GM21737 (cell line): ENCODE data around the gene MGMT.

Experiments used
- ATAC-seq: cut with Tn5 transposase; IDR thresholded peaks from one replicate; pipeline ENCODE4 v1.9.1; 2021; ENCODE audit warnings: mild to moderate bottlenecking, moderate library complexity; ENCODE audit not compliant: unreplicated experiment

Gene MGMT

DNA sequence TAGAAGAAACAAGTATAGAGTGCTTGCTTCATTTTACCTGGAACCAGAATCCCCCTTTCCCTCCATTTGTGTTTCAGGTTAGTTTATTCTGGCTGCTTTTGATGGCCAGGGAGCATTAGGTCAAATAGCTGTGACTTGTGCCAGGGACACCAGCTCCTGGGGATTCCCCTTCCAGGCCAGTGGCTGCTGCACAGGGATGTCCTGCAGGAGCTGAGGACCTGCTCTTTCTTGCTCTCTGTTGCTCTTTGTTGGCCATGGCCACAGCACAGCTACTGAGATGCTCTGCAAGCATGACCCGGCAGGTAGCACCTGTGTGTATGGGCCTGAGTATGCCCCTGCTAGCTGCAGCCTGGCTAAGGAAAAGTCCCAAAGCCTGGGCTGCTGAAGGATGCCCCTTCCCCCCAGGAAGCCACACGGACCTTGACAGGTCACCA lies 288.1 kb downstream of the MGMT start:
- ATAC-seq: no peak

DNA sequence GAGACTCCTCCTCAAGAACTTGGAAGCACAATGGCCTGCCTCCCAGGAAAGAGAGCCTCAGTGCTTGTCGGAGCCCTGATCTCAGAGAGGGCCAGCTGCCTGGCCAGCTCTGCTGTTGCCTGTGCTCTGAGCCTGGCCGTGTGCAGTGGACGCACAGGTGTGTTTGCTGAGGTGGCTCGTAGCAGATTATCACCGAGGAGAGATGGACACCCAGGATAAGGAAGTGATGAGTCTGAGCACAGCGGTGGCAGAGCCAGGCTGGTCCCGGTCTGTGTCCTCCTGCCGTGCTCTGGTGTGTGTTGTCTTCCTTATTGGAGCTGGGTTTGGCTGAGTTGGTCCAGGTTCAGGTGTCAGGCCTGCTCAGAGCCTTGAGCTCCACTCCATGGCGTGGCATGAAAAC lies 288.6 kb downstream of the MGMT start:
- ATAC-seq: no peak

GRCh38 chr10:129756912-129757901 lies 290.2 kb downstream of the MGMT start:
- no peak for ATAC-seq

DNA sequence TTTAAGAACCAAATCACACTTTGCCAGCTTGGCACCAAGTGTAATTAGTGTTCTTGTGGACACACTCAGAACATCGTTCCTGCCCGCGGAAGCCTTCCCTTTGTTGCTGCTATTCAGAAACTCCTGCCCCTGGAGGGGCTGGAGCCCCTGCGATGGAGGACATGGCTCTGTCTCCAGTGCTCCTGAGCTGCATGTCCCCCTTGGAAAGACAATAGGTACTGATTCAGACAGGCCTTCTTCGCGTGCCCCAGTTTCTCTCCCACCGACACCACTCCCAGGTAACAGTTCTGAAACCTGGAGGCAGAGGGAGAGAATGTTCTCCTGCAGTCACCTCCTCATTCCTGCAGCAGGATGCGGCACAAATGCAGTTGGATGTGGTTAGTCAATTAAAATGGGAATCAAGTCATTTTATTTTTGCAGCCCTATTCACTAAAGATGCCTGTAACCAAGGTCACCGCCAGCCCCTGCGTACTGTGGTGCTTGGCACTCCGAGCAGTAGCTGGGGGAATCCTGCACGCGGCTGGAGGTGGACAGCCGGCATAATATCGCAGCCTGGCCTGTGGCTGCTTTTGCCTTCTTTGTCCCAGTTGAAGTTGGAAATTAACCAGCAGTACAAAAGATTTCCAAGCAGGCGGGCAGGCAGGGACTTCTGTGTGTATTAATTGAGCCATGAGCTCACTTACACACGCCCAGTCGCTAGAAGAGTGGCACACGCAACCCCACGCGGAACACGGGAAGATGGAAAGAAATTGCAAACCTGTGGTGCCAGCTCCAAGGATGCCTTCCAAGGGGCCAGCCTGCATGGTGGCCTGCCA lies 291.4 kb downstream of the MGMT start:
- no peak for ATAC-seq

DNA sequence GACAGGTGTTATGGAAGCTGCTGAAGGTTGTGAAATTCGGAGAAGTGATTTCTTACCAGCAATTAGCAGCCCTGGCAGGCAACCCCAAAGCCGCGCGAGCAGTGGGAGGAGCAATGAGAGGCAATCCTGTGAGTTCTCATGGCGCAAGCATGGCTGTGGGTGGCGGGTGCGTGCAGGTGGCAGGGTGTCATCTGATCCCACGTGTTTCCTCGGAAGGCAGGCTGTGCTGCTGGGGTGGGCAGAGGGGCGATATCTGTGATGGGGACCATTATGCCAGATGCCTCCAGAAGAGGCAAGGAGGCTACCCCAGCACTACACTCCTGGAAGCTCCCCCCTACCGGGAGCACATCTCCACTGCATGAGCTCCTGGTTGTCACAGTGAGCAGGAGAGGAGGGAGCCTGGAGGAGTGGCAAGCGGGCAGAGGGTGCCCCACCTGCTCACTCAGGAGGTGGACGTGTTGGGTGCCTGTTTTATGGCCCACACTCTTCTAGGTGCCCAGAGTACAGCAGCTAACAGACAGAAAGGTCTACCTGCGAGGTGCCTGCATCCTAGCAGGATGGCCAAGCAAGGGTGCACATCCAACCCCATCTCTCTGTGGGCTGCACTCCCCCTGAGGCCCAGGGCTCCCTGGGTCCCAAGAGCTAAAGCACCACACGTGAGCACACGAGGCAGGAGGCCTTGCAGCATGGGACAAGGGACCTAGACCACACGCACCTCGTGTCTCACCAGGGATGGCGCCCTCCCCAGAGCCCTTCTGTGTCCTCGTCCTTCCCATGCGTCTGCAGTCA lies 292.4 kb downstream of the MGMT start:
- no peak for ATAC-seq

GRCh38 chr10:129760003-129760315 lies 292.9 kb downstream of the MGMT start:
- ATAC-seq: no peak

DNA sequence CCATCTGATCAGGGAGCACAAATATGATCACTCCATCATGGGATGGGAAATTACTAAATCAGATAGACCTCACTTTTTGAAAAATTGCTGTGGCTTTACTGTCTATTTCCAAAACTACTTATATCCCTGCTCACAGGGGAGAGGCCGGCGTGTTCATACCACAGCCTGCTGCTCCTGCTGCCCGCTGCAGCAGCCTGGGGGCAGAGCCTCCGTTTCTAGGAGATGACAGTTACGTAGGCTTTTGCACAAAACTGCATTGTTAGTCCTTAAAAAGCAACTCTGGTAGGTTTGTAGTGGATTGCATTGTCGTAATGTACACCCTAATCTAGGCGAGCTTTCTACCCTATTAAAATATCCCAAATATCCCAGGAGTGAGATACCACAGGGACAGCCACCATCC lies 293.4 kb downstream of the MGMT start:
- no peak for ATAC-seq

DNA sequence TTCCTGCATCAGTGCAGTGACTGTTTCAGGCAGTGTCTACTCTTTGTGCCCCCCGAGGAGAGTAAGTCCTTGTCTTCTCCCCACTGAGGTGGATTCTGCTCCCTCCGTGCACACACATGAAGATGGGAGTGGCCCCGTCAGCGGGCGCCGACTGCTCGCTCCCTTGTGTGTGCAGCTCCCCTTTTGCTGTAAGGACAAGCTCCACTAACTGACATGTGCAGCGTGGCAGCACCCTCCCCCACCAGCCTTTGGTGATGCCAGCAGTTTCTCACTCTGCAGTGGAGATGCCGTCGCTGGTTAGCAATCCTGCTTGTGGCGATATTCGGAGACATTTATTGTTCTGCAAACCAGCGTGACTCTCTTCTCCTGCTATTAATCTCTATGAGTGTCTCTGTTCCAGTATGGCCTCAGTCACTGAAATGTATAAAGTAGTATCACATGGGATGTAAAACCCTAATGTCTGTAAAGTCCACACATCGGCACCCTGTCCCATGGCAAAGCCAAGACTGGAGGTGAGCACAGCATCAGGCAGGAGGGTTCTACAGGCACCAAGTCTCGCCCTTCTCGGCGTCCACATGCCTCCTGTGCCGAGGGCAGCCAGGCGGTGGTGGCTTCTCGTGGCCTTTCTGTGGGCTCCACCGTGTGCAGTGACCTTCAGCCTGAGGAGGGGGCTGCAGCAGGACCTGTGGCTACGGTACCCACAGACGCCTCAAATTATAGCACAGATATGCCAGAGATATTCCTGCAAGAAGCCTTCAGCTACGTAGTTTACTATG lies 294.3 kb downstream of the MGMT start:
- no peak for ATAC-seq

GRCh38 chr10:129761981-129762956 lies 295.2 kb downstream of the MGMT start:
- ATAC-seq: no peak

GRCh38 chr10:129764011-129764900 lies 297.2 kb downstream of the MGMT start:
- ATAC-seq: no peak

- ATAC-seq: no peak
Measured at GRCh38 chr10:129764901-129765663, 298.0 kb downstream of the MGMT start.

- no peak for ATAC-seq
Measured at GRCh38 chr10:129765664-129766550, 298.9 kb downstream of the MGMT start.

DNA sequence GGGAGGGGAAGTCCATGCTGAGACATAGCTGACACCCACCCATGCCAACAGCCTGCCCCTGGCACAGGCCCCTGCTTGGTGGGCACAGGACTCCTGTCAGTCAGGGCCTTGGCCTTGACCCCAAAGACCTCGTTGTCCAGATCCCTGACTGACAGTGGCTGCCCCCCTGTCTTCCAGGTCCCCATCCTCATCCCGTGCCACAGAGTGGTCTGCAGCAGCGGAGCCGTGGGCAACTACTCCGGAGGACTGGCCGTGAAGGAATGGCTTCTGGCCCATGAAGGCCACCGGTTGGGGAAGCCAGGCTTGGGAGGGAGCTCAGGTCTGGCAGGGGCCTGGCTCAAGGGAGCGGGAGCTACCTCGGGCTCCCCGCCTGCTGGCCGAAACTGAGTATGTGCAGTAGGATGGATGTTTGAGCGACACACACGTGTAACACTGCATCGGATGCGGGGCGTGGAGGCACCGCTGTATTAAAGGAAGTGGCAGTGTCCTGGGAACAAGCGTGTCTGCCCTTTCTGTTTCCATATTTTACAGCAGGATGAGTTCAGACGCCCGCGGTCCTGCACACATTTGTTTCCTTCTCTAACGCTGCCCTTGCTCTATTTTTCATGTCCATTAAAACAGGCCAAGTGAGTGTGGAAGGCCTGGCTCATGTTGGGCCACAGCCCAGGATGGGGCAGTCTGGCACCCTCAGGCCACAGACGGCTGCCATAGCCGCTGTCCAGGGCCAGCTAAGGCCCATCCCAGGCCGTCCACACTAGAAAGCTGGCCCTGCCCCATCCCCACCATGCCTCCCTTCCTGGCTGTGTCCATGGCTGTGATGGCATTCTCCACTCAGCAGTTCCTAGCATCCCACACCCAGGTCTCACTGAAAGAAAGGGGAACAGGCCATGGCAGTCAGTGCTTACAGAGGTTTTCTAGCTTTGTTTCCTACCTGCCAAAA lies 299.8 kb downstream of the MGMT start:
- ATAC-seq: no peak

GRCh38 chr10:129767751-129768150 lies 300.7 kb downstream of the MGMT start:
- no peak for ATAC-seq
